Frontal cortex (tissue), 4 donors: ENCODE data around the gene MAN1B1. TPM values are rescaled to one million over a fixed set of nuclear protein-coding genes. Genes with fewer than 3 reads are reported as not detected.
A peak's percentile ranks its signal among the peaks of the same experiment; 100 is the strongest.
"Not testable (repeated sequence)": the region's sequence is repeated elsewhere in the genome, so short reads cannot be mapped to it uniquely, and the experiment has no call there.

Experiments used
- DNase-seq, 2 donors: peaks; one replicate each; pipeline ENCODE4 v3.0.0; 2012; ENCODE audit warnings: low spot score in 2 of 2
- FAIRE-seq: peaks from 2 replicates; lab custom pipeline; 2012; peaks lifted over from hg19 to GRCh38; lab: Jason Lieb, UNC
- total RNA-seq: library from RNA; depleted of rRNA; stranded (reverse); fragments of >200 nt; gene quantifications from one replicate; pipeline ENCODE4 v1.2.3, GENCODE V29; 2014
- donor health status: control.
- donor health status: control.
- donor health status: control.

MAN1B1 gene
- total RNA-seq, 1 donor from 2014 or later = 42.0 TPM

DNA sequence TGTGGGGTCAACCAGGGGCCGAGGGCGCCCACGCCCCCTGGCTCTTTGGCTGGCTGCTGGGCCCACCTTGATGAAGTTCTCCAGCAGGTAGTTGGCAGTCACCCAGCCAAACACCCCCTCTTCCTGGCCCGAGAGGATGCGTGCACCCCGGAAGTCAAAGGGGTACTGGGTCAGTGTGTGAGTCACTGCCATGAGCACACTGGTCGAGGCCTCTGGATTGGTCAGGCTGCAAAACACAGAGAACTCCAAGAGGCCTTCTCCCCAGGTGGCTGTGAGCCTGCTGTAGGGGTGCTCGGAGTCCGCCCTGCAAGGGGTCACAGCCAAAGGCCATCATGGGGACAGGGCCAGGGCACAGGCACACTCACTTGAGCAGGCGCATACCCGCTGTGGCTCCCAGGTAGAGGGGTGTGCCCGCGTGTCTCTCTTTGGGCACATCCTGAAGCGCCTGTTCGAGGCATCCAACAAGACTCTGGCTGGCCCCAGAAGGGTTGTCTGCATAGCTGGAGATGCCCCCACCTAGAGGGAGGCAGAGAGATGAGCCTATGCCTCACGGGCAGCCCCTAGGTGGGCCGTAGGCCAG lies 35.5 kb upstream of the MAN1B1 start:
- DNase-seq (no peak), FAIRE-seq (no peak)

DNA sequence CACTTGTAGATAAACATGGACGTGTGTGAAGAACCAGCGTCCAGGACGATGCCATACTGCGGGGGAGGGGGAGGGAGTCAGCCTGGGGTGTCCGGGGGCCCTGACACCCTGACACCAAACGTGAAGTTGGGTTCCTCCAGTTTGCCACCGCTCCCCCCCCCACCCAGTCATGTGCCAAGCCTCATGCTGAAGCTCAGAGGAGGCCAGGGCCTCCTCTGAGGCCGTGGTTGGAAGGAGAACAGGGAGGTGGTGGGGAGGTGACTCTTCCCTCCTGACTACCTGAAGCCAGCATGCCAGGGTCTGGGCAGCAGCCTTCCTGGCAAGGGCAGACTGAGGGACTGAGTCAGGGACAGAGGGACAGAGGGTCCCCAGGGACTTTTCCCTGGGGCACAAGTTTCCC lies 34.5 kb upstream of the MAN1B1 start:
- FAIRE-seq = no peak
- no peak for DNase-seq

DNA sequence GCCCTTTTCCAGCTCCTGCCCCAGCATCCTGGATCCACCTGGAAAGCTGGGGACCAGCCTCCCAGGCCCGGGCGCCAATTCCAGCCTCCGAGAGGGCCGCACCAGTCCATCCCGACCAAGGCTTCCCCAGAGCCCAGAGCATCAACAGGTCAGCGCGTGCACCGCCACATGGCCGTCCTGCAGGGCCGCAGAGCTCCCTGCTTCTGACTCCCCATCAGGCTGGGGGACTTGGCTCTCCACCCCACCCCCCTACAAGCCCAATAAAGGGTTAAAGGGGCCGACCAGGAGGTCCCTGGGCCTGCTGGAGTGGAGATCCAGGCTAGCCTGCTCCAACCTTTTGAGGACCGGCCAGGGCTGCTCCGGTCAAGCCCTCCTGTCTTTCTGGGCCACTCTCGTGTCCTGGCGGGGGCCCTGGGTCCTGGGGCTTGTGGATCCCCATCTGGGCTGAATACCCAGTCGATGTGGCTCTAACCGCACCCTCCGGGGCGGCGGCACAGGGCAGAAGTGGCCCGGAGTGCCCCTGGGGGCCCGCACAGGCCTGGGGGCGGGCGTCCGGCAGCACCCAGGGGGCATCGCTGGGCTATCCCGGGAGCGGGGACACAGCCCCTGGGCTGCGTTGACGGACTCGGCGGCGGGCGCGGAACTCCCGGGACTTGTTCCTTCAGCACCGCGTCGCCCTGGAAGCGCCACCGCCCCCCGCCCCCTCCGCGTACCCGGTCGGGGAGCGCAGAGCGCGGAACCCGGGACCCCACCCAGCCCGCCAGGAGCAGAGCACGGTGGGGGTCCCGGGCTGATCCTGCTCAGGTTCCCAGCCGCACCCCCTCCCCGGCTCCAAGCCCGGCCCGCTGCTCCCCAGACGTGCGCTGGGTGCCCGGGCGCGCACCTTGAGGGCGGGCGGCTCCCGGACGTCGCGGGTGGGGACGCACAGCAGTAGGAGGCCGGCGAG lies 33.5 kb upstream of the MAN1B1 start:
- FAIRE-seq = no peak
- DNase-seq = no peak

DNA sequence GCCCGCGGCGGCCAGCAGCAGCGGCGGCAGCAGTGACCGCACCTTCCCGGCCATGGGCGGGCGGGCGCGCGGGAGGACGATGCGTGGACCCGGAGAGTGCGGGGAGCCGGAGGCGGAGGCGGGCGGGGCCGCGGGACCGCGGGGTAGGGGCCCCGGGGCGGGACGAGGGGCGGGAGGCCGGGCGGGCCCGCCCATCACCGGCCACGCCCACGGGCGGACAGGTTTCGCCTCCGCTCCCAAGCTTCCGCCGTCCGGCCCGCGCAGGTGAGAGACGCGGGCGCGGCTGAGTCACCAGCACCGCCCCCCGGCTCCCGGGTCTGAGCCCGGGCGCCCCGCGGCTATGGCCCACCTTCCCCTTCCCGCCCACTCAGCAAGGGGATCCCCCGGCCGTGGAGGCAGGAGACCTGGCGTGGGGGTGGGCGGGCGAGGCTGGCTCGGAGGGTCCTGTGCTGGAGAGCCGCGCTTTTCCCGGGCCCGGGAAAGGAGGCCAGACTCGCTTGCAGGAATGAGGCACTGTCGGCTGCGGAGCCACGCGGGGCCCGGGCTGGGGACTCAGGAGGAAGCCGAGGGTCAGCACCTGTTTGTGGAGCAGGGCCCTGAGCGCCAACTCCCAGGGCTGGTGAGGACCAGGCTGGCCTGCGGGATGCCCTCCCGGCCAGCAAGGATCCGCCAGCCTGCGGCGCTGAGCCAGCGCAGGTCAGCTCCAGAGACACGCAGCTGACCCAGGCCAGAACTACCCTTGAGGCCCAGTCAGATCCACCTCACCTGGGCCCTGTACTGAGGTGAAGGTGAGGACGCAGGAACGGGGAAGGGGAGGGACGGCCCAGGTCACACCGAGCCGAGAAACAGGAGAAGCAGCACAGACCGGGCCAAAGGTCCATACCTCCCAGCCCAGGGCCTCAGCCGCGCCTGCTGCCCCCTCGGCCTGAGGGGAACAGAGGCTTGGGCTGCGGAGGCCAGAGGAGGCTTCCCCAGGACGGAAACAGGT lies 32.5 kb upstream of the MAN1B1 start, which contains the start of gene ENTPD2:
Gene ENTPD2 (minus strand): TSS at position 118 of the 988 bp plus-strand sequence. CDS start 64 bp downstream, at position 54.
- no peak for FAIRE-seq

GRCh38 chr9:137054932-137055384 lies 31.8 kb upstream of the MAN1B1 start:
- FAIRE-seq = no peak
- no peak for DNase-seq

More for the DNA sequence above, 32.5 kb upstream of the MAN1B1 start, which contains the start of gene ENTPD2:
- DNase-seq = peak in 1 of 2 donors; percentile 76

DNA sequence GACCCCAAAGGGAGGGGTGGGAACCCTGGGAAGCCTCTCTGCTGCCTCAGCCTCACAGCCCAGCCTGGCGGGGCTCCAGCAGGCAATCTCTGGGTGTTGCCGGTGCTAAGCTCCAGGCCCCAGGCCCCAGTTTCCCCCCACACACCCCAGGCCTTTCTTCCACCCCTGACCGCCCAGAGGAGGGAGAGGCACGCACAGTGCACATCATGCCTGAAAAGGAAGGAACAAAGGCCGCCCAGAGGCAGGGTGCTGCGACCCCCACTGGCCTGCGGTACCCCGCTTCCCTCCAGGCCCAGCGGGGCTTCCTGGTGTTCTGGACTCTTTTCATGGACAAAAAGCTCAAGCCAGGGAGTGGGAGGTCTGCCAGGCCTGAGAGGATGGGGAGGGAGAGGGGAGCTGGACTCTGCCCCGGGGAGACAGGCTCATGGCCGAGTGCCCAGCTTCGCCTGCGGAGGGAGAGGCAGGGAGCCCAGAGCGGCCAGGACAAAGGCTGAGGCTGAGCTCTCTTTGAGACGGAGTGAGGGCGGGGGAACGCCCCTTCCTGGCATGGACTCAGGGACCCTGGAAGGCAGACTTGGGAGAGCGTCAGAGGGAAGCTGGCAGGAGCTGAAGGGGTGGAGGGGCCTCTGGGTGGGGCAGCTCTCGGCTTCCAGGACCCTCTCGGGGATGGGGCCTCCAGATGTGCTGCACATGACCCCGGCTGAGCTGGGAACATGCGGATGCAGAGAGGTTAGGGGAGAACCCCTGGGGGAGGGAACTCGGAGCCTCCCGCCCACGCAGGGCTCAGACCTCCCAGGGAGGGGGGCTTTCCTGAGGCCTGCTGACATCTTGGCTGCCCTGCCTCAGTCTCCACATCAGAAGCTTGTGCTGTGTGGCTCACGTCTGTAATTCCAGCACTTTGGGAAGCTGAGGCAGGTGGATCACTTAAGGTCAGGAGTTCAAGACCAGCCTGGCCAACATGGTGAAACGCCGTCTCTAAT lies 31.1 kb upstream of the MAN1B1 start:
- DNase-seq (peak; percentile 89), FAIRE-seq (no peak)

GRCh38 chr9:137056739-137057415 lies 29.9 kb upstream of the MAN1B1 start:
- DNase-seq (no peak), FAIRE-seq (no peak)

GRCh38 chr9:137057545-137057944 lies 29.2 kb upstream of the MAN1B1 start:
- DNase-seq (no peak), FAIRE-seq (no peak)

- FAIRE-seq (no peak), DNase-seq (no peak)
Measured at GRCh38 chr9:137058521-137059234, 28.1 kb upstream of the MAN1B1 start.

GRCh38 chr9:137062384-137062783 lies 24.4 kb upstream of the MAN1B1 start:
- DNase-seq (no peak), FAIRE-seq (no peak)

DNA sequence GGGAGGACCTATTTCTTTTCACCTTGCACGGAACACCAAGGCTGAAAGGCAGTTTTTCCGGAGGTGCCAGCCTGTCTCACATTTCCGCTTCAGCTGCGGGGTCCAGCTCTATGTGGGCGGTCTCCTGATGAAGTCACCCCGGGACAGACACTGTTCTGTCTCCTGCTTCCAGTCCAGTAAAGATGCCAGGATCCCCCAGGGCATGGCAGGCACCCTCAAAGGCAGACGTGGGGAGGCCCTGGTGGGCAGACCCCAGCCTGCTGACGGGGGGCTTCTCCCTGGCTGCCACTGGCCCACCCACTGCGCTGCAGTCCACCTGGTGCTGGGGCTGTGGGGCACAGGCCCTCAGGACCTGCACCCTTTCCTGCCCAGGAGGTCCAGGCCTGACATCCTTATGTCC lies 24.0 kb upstream of the MAN1B1 start:
- not testable (repeated sequence) for DNase-seq, FAIRE-seq

- FAIRE-seq (no peak), DNase-seq (no peak)
Measured at GRCh38 chr9:137063311-137064026, 23.3 kb upstream of the MAN1B1 start.

GRCh38 chr9:137064027-137064879 lies 22.5 kb upstream of the MAN1B1 start:
- FAIRE-seq (no peak), DNase-seq (peak; percentile 73 to 74)

- DNase-seq = no peak
- no peak for FAIRE-seq
Measured at GRCh38 chr9:137064880-137065164, 22.0 kb upstream of the MAN1B1 start.

- no peak for FAIRE-seq
- DNase-seq = no peak
Measured at GRCh38 chr9:137065336-137065967, 21.3 kb upstream of the MAN1B1 start.
